ENCODE data around the gene CACFD1. TPM values are rescaled to one million over a fixed set of nuclear protein-coding genes. Genes with fewer than 3 reads are reported as not detected.
A peak's percentile ranks its signal among the peaks of the same experiment; 100 is the strongest.

CACFD1 gene
- total RNA-seq (2012; rRNA removed): 1.9 and 2.0 TPM in 2 replicates
- polyA plus RNA-seq (2012; rRNA removed): 5.9 and 6.6 TPM in 2 replicates
- 7.2 and 9.9 TPM in 2 replicates for polyA plus RNA-seq (2012; cell fraction: cytosol; rRNA removed)
- polyA plus RNA-seq (2012; cell fraction: nucleus; rRNA removed; ENCODE audit: low replicate concordance): 10.0 and 21.9 TPM in 2 replicates
- Bru-seq, nascent RNA: percentile 45 among the genes with signal in this experiment
- percentile 52 among the genes with signal in this experiment for BruChase-seq, experiment 1, labeled RNA remaining after a 6-hour chase
- percentile 48 among the genes with signal in this experiment for BruChase-seq, experiment 2, labeled RNA remaining after a 2-hour chase
- long read RNA-seq, transcript CACFD1-202 (5 exons, 2,794 nt): major isoform, 10 of 37 reads
- long read RNA-seq, partial matches to known transcripts: 6 of 37 reads
- long read RNA-seq, other reads (novel, unspliced or antisense): 17 of 37 reads

GRCh38 chr9:133459476-133460404 is at the start of gene CACFD1:
Gene CACFD1 (plus strand): TSS chr9:133459978. CDS start chr9:133460067, 89 bp downstream.
- Histone ChIP-seq H3K9me1 (ENCODE audit: insufficient read depth, low read length) (0 out of 2 replicates have a peak, but pooled peaks cover 4% of the 10 kb centered on the region), H3K14ac (replicated peaks; ENCODE audit: low read depth, low read length) (peak within 1 kb of the TSS; percentile 92), H4K91ac (ENCODE audit: insufficient read depth, low read depth, low read length) (peak within 1 kb of the TSS; percentile 70), H3K27ac (ENCODE audit: insufficient read depth, low read length) (peak within 1 kb of the TSS; percentile 73), H2BK5ac (ENCODE audit: low read depth, low read length, poor library complexity, severe bottlenecking) (peak within 1 kb of the TSS; percentile 74), H3K9ac (ENCODE audit: low read depth, low read length) (peak within 1 kb of the TSS; percentile 80), H4K8ac (ENCODE audit: low read depth in 2 of 2, low read length in 2 of 2) (peak within 1 kb of the TSS; percentile 57 to 94), H3K4me1 (ENCODE audit: control insufficient read depth, insufficient read depth, low read length) (peaks cover 7% of the 10 kb centered on the region; the same call in 1 of the 2 replicates), H3K27me3 (ENCODE audit: control insufficient read depth, insufficient read depth, low read length) (no peaks in the 10 kb centered on the region), H3K9me3 (ENCODE audit: control insufficient read depth, insufficient read depth, low read length) (no peaks in the 10 kb centered on the region), H3K36me3 (ENCODE audit: control insufficient read depth, insufficient read depth, low read length) (no peaks in the 10 kb centered on the region), H4K5ac (ENCODE audit: low read depth, low read length) (peak within 1 kb of the TSS; percentile 34), H2BK120ac (ENCODE audit: low read depth, low read length) (peak within 1 kb of the TSS; percentile 77), H4K20me1 (ENCODE audit: insufficient read depth, low read length) (no peaks in the 10 kb centered on the region), H2AFZ (replicated peaks; ENCODE audit: low read length, poor library complexity) (peak within 1 kb of the TSS; percentile 100), H3K4ac (ENCODE audit: low read depth, low read length) (peak within 1 kb of the TSS; percentile 92), H3K18ac (ENCODE audit: low read depth, low read length) (peak within 1 kb of the TSS; percentile 33; the same call in 1 of the 2 replicates), H3K56ac (ENCODE audit: extremely low read depth, insufficient read depth, low read length) (no peak within 1 kb of the TSS), H3K4me3 (ENCODE audit: insufficient read depth, low read depth, low read length) (peak within 1 kb of the TSS; percentile 73), H2AK9ac (replicated peaks; ENCODE audit: low read depth, low read length, poor library complexity) (peak within 1 kb of the TSS; percentile 95), H2BK20ac (ENCODE audit: low read depth, low read length) (no peak within 1 kb of the TSS), H3K79me1 (ENCODE audit: low read depth in 1 of 2, low read length in 2 of 2) (peaks cover 0 to 6% of the 10 kb centered on the region in 2 experiments; a peak in 3 of 4 replicates), H3K4me2 (ENCODE audit: low read depth, low read length) (peak within 1 kb of the TSS; percentile 81), H2AK5ac (ENCODE audit: low read depth, low read length) (peak within 1 kb of the TSS; percentile 91), H2BK15ac (ENCODE audit: low read depth, low read length) (peak within 1 kb of the TSS; percentile 9; the same call in 2 of the 3 replicates), H3K23ac (ENCODE audit: low read depth, low read length) (peak within 1 kb of the TSS; percentile 87; the same call in 1 of the 2 replicates)
- ChIA-PET CTCF (no interaction called here), POLR2A (ENCODE audit: unreplicated experiment) (interaction anchor here (0.8 kb wide), 1 partner anchor 15 kb away, joined by 3 read pairs; no protein-coding TSS in a partner anchor)
- in situ Hi-C loops (cut with MboI; ENCODE audit: low sequenced_read_pairs): no loop called here
- dilution Hi-C loops (cut with HindIII; ENCODE audit: low sequenced_read_pairs, unreplicated experiment): no loop called here
- ATAC-seq (ENCODE audit: low read depth) (peak; percentile 93), DNase-seq (peak; percentile 81)
- TF ChIP-seq POLR2A (IDR thresholded peaks at IDR 0.05; ENCODE audit: low read depth, low read length) (peak; percentile 77), MAZ (IDR thresholded peaks at IDR 0.05; ENCODE audit: borderline replicate concordance, low read depth, low read length) (peak; percentile 57), CEBPB (IDR thresholded peaks at IDR 0.05; ENCODE audit: low read depth, low read length) (no peak)
- intact Hi-C loops (cut with micrococcal nuclease): loop anchor here (5.0 kb wide), 1 partner anchor 37 kb away; the partner anchor contains the start of gene ADAMTS13
- 0% methylated on average over 18 of the region's 86 CpGs; no CpG with 5 or more reads in 1 of the 2 experiments for WGBS, 2 experiments (ENCODE audit: extremely low coverage in 2 of 2, insufficient read length in 1 of 2)
- BruUV-seq (replicated peaks): no TSS peak

All from IMR-90 (cell line).